EH (cell line): ENCODE data around the gene CDH13.

Experiments
- DNase-seq: peaks from one replicate; pipeline ENCODE4 v3.0.0-alpha.2; 2015; ENCODE audit warnings: low read depth

The CDH13 gene

GRCh38 chr16:82748026-82748425 lies 121.3 kb downstream of the CDH13 start:
- peak; percentile 31 for DNase-seq

GRCh38 chr16:82750068-82750467 lies 123.3 kb downstream of the CDH13 start:
- DNase-seq, result peak; percentile 42

- no peak for DNase-seq
Measured at GRCh38 chr16:82751020-82751419, 124.3 kb downstream of the CDH13 start.

- no peak for DNase-seq
Measured at GRCh38 chr16:82752172-82752571, 125.4 kb downstream of the CDH13 start.

- peak; percentile 46 for DNase-seq
Measured at GRCh38 chr16:82753821-82754220, 127.1 kb downstream of the CDH13 start.

GRCh38 chr16:82754716-82755513 lies 128.1 kb downstream of the CDH13 start:
- no peak for DNase-seq

GRCh38 chr16:82755570-82756282 lies 129.0 kb downstream of the CDH13 start:
- DNase-seq, result no peak

- peak; percentile 78 for DNase-seq
Measured at GRCh38 chr16:82756283-82756599, 129.5 kb downstream of the CDH13 start.

GRCh38 chr16:82758406-82758805 lies 131.6 kb downstream of the CDH13 start:
- no peak for DNase-seq

- no peak for DNase-seq
Measured at GRCh38 chr16:82758904-82759303, 132.1 kb downstream of the CDH13 start.

GRCh38 chr16:82761236-82761635 lies 134.5 kb downstream of the CDH13 start:
- DNase-seq, result peak; percentile 81

GRCh38 chr16:82761858-82762257 lies 135.1 kb downstream of the CDH13 start:
- DNase-seq, result peak; percentile 40

- no peak for DNase-seq
Measured at GRCh38 chr16:82763371-82763770, 136.6 kb downstream of the CDH13 start.

- DNase-seq, result no peak
Measured at GRCh38 chr16:82767198-82767597, 140.4 kb downstream of the CDH13 start.

GRCh38 chr16:82767808-82768207 lies 141.0 kb downstream of the CDH13 start:
- DNase-seq, result no peak

GRCh38 chr16:82769845-82770244 lies 143.1 kb downstream of the CDH13 start:
- DNase-seq, result no peak

- DNase-seq, result no peak
Measured at GRCh38 chr16:82772215-82772614, 145.4 kb downstream of the CDH13 start.

- DNase-seq, result no peak
Measured at GRCh38 chr16:82773018-82773417, 146.2 kb downstream of the CDH13 start.

- peak; percentile 9 for DNase-seq
Measured at GRCh38 chr16:82776470-82777146, 149.8 kb downstream of the CDH13 start.

GRCh38 chr16:82782715-82783251 lies 156.0 kb downstream of the CDH13 start:
- no peak for DNase-seq

GRCh38 chr16:82783933-82784572 lies 157.3 kb downstream of the CDH13 start:
- DNase-seq, result no peak

- no peak for DNase-seq
Measured at GRCh38 chr16:82784573-82784968, 157.8 kb downstream of the CDH13 start.
